ENCODE results near the gene BCS1L.

Gene BCS1L

GRCh38 chr2:218659258-218659987 is at the start of gene BCS1L, which contains the start of gene ZNF142:
Gene BCS1L, plus strand, starts transcription at chr2:218659683. Its CDS starts 1,305 bp downstream, at chr2:218660988.
Gene ZNF142, minus strand, starts transcription at chr2:218659623. Its CDS starts 3,194 bp downstream, at chr2:218656429.
- DNase-seq (ENCODE audit: low read depth) = peak; percentile 92

DNA sequence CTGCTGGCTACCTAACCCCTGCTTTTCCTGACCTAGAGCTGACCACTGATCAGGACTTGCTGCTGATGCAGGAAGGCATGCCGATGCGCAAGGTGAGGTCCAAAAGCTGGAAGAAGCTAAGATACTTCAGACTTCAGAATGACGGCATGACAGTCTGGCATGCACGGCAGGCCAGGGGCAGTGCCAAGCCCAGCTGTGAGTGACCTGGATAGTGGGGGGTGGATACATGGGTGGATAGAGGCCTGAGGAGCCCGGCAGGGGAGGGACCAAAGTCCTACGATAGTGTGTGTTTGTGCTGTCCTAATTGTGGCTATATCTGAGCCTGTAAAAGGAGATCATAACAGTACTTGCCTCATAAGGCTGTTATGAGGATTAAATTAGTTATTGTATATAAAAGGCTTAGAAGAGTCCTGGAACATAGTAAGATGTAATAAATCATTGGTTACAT is 43.6 kb upstream of the BCS1L start:
- no peak for DNase-seq (ENCODE audit: low read depth)

- DNase-seq (ENCODE audit: low read depth) = no peak
Measured at GRCh38 chr2:218618102-218618860, 41.2 kb upstream of the BCS1L start.

DNA sequence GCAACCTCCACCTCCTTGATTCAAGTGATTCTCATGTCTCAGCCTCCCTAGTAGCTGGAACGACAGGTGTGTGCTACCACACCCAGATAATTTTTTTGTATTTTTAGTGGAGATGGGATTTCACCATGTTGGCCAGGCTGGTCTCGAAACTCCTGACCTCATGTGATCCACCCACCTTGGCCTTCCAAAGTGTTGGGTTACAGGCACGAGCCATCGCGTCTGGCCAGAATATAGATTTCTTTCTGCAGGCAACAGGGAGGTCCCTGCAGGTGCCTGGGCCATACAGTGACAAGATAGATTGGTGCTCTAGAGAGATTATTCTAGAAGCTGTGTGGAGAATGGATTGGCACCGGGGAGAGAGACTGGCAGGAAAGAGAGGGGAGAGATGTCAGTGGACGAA is 38.5 kb upstream of the BCS1L start:
- DNase-seq (ENCODE audit: low read depth) = no peak

- no peak for DNase-seq (ENCODE audit: low read depth)
Measured at GRCh38 chr2:218622606-218623365, 36.7 kb upstream of the BCS1L start.

DNA sequence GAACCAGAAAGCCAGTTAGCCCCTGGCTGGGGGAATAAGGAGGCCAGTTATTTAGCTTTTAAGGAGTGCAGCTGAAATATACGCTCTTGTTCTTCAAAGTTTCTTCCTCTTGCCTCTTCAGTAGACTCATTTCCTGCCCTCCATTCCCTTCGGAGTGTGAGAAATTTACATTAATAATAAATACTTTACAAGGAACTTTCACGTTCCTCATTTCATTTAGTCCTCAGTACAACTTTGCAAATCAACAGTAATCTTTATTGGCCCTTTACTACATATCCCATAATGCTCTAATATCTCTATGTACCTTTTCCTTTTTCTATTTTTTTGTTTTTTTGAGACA is 36.1 kb upstream of the BCS1L start:
- DNase-seq (ENCODE audit: low read depth) = no peak

- no peak for DNase-seq (ENCODE audit: low read depth)
Measured at GRCh38 chr2:218626369-218626768, 33.1 kb upstream of the BCS1L start.

DNA sequence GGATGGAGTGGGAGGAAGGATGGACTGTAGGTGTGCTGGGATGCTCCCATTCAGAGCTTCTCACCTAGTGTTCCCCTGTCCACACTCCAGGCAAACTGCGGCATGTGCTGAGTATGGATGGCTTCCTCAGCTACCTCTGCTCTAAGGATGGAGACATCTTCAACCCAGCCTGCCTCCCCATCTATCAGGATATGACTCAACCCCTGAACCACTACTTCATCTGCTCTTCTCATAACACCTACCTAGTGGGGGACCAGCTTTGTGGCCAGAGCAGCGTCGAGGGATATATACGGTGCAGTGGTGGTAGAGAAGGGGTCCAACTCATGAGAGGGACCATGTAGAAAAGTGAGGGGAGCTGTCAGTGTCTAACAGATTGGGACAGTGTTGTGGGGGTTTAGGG is 31.5 kb upstream of the BCS1L start:
- no peak for DNase-seq (ENCODE audit: low read depth)

DNA sequence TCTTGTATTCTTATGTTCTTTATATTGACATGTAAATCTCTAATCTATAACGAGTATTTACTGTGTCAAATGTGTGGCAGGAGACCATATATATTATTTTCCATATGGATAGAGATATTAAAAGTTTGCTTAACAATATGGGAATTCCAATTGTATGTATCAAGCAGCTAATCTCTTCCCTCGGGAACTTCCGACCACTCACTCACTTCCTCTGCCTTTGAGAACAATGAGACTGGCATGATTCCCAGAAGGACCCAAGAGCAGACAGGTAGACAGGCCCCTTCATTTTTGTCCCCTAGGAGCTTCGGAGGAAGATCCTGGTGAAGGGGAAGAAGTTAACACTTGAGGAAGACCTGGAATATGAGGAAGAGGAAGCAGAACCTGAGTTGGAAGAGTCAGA is 27.6 kb upstream of the BCS1L start:
- peak; percentile 33 for DNase-seq (ENCODE audit: low read depth)

- no peak for DNase-seq (ENCODE audit: low read depth)
Measured at GRCh38 chr2:218635719-218636118, 23.8 kb upstream of the BCS1L start.

DNA sequence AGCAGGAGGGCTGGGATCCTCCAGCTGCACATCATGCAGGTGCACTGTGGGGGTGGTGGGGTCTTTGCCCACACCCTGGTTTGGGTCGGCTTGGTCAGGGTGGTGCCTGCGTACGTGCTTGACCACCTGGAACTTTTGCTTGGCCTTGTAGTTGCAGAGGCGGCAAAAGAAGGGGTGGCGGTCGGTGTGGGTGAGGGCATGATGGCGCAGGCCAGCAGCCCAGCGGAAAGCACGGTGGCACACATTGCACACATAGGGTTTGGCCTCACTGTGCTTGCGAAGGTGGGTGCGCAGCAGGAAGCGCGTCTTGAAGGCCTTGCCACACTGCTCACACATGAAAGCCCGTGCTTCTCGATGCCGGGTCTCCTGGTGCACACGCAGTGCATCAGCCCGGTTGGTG is 21.1 kb upstream of the BCS1L start:
- DNase-seq (ENCODE audit: low read depth) = no peak

GRCh38 chr2:218642121-218642656 is 17.3 kb upstream of the BCS1L start:
- no peak for DNase-seq (ENCODE audit: low read depth)

DNA sequence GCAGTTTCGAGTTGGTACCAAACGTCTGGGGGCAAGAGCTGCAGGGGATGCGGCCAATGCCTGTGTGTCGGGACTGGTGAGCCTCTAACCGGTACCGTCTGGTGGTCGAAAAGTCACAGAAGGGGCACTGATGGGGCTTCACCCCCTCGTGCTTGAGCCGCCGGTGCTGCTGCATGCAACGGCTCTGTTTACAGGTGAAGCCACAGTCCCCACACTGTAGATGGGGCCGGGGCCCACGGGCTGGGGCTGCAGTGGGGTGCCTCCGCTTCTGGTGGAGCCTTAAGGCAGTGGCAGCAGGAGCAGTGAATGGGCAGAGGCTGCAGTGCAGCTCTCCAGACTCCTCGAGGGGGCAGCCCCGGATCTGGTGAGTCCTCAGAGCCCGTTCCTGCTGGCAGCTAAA is 16.7 kb upstream of the BCS1L start:
- no peak for DNase-seq (ENCODE audit: low read depth)

DNA sequence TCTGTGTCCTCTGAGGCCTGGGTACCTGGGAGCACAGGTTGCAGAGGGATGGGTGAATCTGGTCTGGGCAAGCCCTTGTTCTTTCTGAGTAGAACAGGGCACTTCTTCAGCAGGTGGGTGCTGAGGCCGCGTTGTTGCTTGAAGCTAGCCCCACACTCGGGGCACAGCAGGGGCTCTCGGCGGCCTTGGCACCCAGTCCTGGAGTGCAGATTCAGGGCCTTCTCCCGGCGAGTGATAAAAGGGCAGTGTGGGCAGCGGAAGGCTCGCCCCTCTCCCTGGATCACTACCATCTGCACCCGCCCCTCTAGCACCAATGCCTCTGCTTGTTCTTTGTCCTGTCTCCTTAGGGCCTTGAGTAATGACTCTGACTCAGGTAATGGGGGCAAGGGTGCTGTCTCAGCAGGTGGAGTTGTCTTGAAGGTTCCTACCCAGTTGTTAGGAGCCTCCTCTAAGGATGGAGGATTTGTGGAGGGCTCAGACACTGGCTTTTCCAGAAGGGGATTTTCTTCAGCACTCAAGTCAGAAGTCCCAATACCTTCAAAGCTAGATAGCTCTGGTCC is 15.7 kb upstream of the BCS1L start:
- no peak for DNase-seq (ENCODE audit: low read depth)

GRCh38 chr2:218644721-218645120 is 14.8 kb upstream of the BCS1L start:
- DNase-seq (ENCODE audit: low read depth) = no peak

- DNase-seq (ENCODE audit: low read depth) = peak; percentile 55
Measured at GRCh38 chr2:218645126-218645525, 14.4 kb upstream of the BCS1L start.

DNA sequence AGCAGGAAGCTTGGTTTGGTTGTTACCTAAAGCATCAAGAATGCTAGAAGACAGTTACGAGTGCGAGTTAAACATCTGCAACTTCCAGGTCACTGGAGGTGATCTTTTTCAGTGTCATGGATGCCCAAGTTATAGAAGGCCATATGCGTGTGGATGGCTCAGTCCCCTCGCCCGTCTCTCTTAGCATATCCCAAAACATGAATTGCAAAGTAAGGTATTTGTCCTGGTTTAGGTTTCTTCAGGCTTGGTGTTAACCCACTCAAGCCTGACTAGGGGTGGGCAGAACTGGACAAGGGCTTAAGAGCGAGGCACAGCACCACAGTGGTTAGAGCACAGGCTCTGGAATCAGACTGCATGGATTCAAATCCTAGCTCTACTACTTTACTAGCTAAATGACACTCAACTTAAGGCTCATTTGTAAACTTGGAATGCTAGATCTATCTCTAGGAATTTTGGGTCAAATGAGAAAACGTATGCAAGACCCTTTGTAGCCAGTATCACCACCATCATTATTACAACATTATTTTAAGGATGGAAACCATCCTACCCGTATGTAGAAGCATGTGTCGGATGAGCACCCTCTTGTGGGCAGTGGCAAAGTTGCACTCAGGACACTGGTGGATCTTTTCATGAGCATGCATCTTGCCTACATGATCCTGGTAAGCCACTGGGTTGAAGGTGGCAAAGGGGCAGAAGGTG is 11.2 kb upstream of the BCS1L start:
- DNase-seq (ENCODE audit: low read depth) = peak; percentile 73

- no peak for DNase-seq (ENCODE audit: low read depth)
Measured at GRCh38 chr2:218648787-218649100, 10.7 kb upstream of the BCS1L start.

DNA sequence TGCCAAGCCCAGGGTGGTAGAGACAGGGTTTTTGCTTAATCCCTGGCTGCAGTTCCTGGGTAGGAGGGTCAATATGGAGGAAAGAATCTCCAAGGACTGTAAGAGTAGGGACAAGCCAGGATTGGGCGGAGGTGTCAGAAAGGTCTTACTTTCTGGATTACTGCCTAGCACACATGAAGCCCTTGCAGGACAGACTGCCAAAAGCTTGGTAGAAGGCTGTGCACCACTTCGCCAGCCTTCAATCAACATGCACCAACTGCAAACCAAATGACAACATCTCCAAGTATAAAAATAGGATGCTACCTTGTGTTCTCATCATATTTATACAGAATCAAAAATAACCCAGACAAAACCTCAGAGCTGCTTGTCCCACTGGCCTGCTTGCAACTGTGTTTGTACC is 3.7 kb upstream of the BCS1L start:
- DNase-seq (ENCODE audit: low read depth) = no peak

DNA sequence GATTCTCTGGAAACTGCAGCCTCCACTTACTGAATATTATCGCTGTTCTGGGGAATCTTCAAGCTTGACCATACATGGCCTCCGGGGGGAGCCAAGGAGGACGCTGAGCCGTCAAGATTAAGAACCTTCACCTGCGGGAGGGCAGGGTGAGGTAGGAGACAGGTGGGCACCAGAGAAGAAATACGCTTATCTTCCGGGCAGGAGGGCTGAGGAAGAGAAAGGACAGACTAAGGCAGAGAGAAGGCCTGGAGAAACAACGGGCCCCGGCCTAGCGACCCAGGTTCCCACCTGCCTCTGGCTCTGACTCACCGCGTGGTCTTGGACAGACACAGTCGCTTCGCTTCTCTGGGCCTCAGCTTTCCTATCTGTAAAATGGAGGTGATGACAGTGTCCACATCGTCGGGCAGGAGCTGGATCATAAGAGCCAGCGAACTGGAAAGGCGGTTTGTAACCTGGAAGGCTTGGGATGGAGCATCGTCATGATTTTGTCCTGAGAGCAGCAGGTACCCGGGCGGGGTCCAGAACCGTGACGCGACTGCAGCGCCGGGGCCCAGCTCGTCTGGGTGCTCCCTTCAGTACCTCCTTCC is 719 bp upstream of the BCS1L start:
- peak; percentile 56 for DNase-seq (ENCODE audit: low read depth)

GRCh38 chr2:218659988-218660358 is 490 bp downstream of the BCS1L start:
- peak; percentile 15 for DNase-seq (ENCODE audit: low read depth)
